GM23338 (cell line): ENCODE data around the gene BCL2. TPM values are rescaled to one million over a fixed set of nuclear protein-coding genes. Genes with fewer than 3 reads are reported as not detected.

Source experiments
- ATAC-seq: fragments of 200-7000 bp; cut with Tn5 transposase; 3 replicates; pipeline ENCODE4 v1.9.1; 2020
- DNase-seq: peaks from one replicate; pipeline ENCODE4 v3.0.0-alpha.2; 2015; ENCODE audit warnings: low spot score
- H2AFZ ChIP-seq: fragments of 200-600 bp; sonication (generic); 2 replicates; pipeline ENCODE4 v1.8.0; 2016; ENCODE audit warnings: antibody characterized with exemption, mild to moderate bottlenecking, moderate library complexity
- H3F3A ChIP-seq: fragments of 200-600 bp; sonication (generic); replicated peaks from 2 replicates; pipeline ENCODE4 v1.8.0; 2017; ENCODE audit warnings: antibody characterized with exemption, mixed run types, low read depth
- H3K27ac ChIP-seq: fragments of 200-600 bp; sonication (generic); 2 replicates; pipeline ENCODE4 v1.6.1; 2016; ENCODE audit warnings: low read depth
- H3K27me3 ChIP-seq: fragments of 200-600 bp; sonication (generic); 2 replicates; pipeline ENCODE4 v1.8.0; 2016; ENCODE audit warnings: mild to moderate bottlenecking, mixed run types, moderate library complexity; ENCODE audit not compliant: insufficient read depth
- H3K36me3 ChIP-seq: fragments of 200-600 bp; sonication (generic); 2 replicates; pipeline ENCODE4 v1.8.0; 2016; ENCODE audit warnings: mild to moderate bottlenecking; ENCODE audit not compliant: insufficient read depth
- H3K4me1 ChIP-seq: fragments of 200-600 bp; sonication (generic); 2 replicates; pipeline ENCODE4 v1.8.0; 2016; ENCODE audit warnings: mild to moderate bottlenecking, moderate library complexity; ENCODE audit not compliant: insufficient read depth
- H3K4me2 ChIP-seq: fragments of 200-600 bp; sonication (generic); 2 replicates; pipeline ENCODE4 v1.7.1; 2017; ENCODE audit warnings: mixed run types
- H3K4me3 ChIP-seq: fragments of 200-600 bp; sonication (generic); 2 replicates; pipeline ENCODE4 v1.6.1; 2016; ENCODE audit warnings: mixed run types
- H3K79me2 ChIP-seq: fragments of 200-600 bp; sonication (generic); replicated peaks from 2 replicates; pipeline ENCODE4 v1.8.0; 2017; ENCODE audit warnings: mild to moderate bottlenecking; ENCODE audit not compliant: insufficient read depth
- H3K9me2 ChIP-seq: fragments of 200-600 bp; sonication (generic); 2 replicates; pipeline ENCODE4 v1.8.0; 2017; ENCODE audit not compliant: insufficient read depth
- H4K20me1 ChIP-seq: fragments of 200-600 bp; sonication (generic); replicated peaks from 2 replicates; pipeline ENCODE4 v1.8.0; 2017; ENCODE audit warnings: mild to moderate bottlenecking; ENCODE audit not compliant: insufficient read depth
- H3K27ac Mint-ChIP-seq: 2 replicates; pipeline ENCODE4 v1.8.0; 2020; ENCODE audit warnings: inconsistent platforms, mild to moderate bottlenecking, moderate library complexity, mixed read lengths
- H3K27me3 Mint-ChIP-seq: 3 replicates; pipeline ENCODE4 v1.8.0; 2022; ENCODE audit warnings: low read depth, mild to moderate bottlenecking, moderate library complexity, mixed read lengths, inconsistent platforms; ENCODE audit not compliant: insufficient read depth, poor library complexity
- H3K36me3 Mint-ChIP-seq: 3 replicates; pipeline ENCODE4 v1.8.0; 2021; ENCODE audit warnings: low read depth, mild to moderate bottlenecking, inconsistent platforms, moderate library complexity, mixed read lengths
- H3K4me1 Mint-ChIP-seq: 3 replicates; pipeline ENCODE4 v1.8.0; 2020; ENCODE audit warnings: mild to moderate bottlenecking, inconsistent platforms, mixed read lengths
- H3K4me3 Mint-ChIP-seq: 3 replicates; pipeline ENCODE4 v1.8.0; 2021; ENCODE audit warnings: moderate library complexity, mild to moderate bottlenecking, inconsistent platforms, mixed read lengths
- H3K9me3 Mint-ChIP-seq: 3 replicates; pipeline ENCODE4 v1.8.0; 2020; ENCODE audit warnings: moderate library complexity, mild to moderate bottlenecking, inconsistent platforms, mixed read lengths
- CREB1 ChIP-seq: fragments of 250-450 bp; sonication (Bioruptor Pico); IDR thresholded peaks from 2 replicates; pipeline ENCODE4 v1.5.0; 2020; ENCODE audit warnings: low read depth, mild to moderate bottlenecking, moderate library complexity
- CTCF ChIP-seq, 2 experiments: fragments of 200-600 bp in 1 of 2; sonication (generic) in 1 of 2; conservative IDR thresholded peaks; 2 replicates each; pipeline versions ENCODE4 v1.5.1 to v1.6.1; 2016 to 2017; ENCODE audit warnings: antibody characterized with exemption in 2 of 2, low read depth in 2 of 2, mild to moderate bottlenecking in 2 of 2, moderate library complexity in 1 of 2
- ETS1 ChIP-seq: IDR thresholded peaks from 2 replicates; pipeline ENCODE4 v1.6.1; 2016; ENCODE audit warnings: antibody characterized with exemption
- EZH2 ChIP-seq: fragments of 200-600 bp; sonication (generic); IDR thresholded peaks from one replicate; pipeline ENCODE4 v1.8.0; 2017; ENCODE audit warnings: antibody characterized with exemption, mild to moderate bottlenecking, low read depth; ENCODE audit not compliant: unreplicated experiment
- EZH2phosphoT487 ChIP-seq: fragments of 200-600 bp; sonication (generic); IDR thresholded peaks from one replicate; pipeline ENCODE4 v1.8.1; 2018; ENCODE audit warnings: antibody characterized with exemption; ENCODE audit not compliant: unreplicated experiment
- JUNB ChIP-seq: IDR thresholded peaks from one replicate; pipeline ENCODE4 v1.6.1; 2016; ENCODE audit warnings: antibody characterized with exemption; ENCODE audit not compliant: unreplicated experiment
- NANOG ChIP-seq: IDR thresholded peaks from 2 replicates; pipeline ENCODE4 v1.6.1; 2016; ENCODE audit warnings: antibody characterized with exemption, borderline replicate concordance
- POLR2AphosphoS5 ChIP-seq: IDR thresholded peaks from 2 replicates; pipeline ENCODE4 v1.6.1; 2016; ENCODE audit warnings: antibody characterized with exemption, low read depth
- REST ChIP-seq: IDR thresholded peaks from one replicate; pipeline ENCODE4 v1.6.1; 2018; ENCODE audit warnings: antibody characterized with exemption; ENCODE audit not compliant: unreplicated experiment
- STAT1 ChIP-seq: IDR thresholded peaks from one replicate; pipeline ENCODE4 v1.6.1; 2016; ENCODE audit warnings: antibody characterized with exemption; ENCODE audit not compliant: unreplicated experiment
- ZNF114 ChIP-seq: fragments of 250-450 bp; sonication (Bioruptor Pico); IDR thresholded peaks from 2 replicates; pipeline ENCODE4 v1.5.0; 2020; ENCODE audit warnings: mild to moderate bottlenecking, moderate library complexity
- ZNF331 ChIP-seq: fragments of 250-450 bp; sonication (Bioruptor Pico); IDR thresholded peaks from 2 replicates; pipeline ENCODE4 v1.5.0; 2020; ENCODE audit warnings: low read depth, mild to moderate bottlenecking, moderate library complexity
- ZNF462 ChIP-seq: fragments of 250-450 bp; sonication (Bioruptor Pico); IDR thresholded peaks from 2 replicates; pipeline ENCODE4 v1.5.0; 2020; ENCODE audit warnings: mild to moderate bottlenecking, moderate library complexity
- polyA plus RNA-seq: library from polyadenylated mRNA; unstranded; fragments of >200 nt; fragmentation: Nextera tagmentation; extraction: Ambion mirVana; gene quantifications from 2 replicates; pipeline ENCODE4 v1.2.1, GENCODE V29; 2016
- total RNA-seq: library from RNA; depleted of rRNA; stranded (reverse); fragments of >200 nt; shearing (Covaris generic); gene quantifications from 2 replicates; pipeline ENCODE4 v1.2.3, GENCODE V29; 2014

BCL2 gene
- total and polyA plus RNA-seq, 2 experiments from 2014 or later, result 1.2 to 4.0 TPM

GRCh38 chr18:63257453-63257852 is 62.1 kb downstream of the BCL2 start:
- ATAC-seq, result no peak
- H4K20me1 ChIP-seq, result no peaks in the 10 kb centered on the region
- H2AFZ ChIP-seq, result no peak overlapping the region
- H3K4me2 ChIP-seq, result no peak overlapping the region
- H3K27ac ChIP-seq, result no peak overlapping the region
- H3F3A ChIP-seq, result no peaks in the 10 kb centered on the region
- no peaks in the 10 kb centered on the region for H3K36me3 Mint-ChIP-seq
- DNase-seq, result no peak
- H3K4me1 Mint-ChIP-seq, result no peaks in the 10 kb centered on the region
- peaks cover 2% of the 10 kb centered on the region; the same call in 1 of the 3 replicates for H3K9me3 Mint-ChIP-seq
- H3K9me2 ChIP-seq, result 0 out of 2 replicates have a peak, but pooled peaks cover 6% of the 10 kb centered on the region
- H3K36me3 ChIP-seq, result no peaks in the 10 kb centered on the region
- no peaks in the 10 kb centered on the region for H3K27me3 ChIP-seq
- no peaks in the 10 kb centered on the region for H3K79me2 ChIP-seq
- no peak overlapping the region for H3K4me3 Mint-ChIP-seq
- TF ChIP-seq CREB1 (CRISPR knock-in tag), result no peak
- TF ChIP-seq EZH2, result no peak
- TF ChIP-seq NANOG, result no peak
- TF ChIP-seq ETS1, result no peak
- no peak for TF ChIP-seq EZH2phosphoT487
- no peak for TF ChIP-seq ZNF331 (CRISPR knock-in tag)
- TF ChIP-seq STAT1, result no peak
- TF ChIP-seq REST, result no peak
- TF ChIP-seq CTCF (conservative IDR thresholded peaks at IDR 0.05; ENCODE audit: low read depth in 2 of 2), result no peak
- TF ChIP-seq JUNB, result no peak
- no peak for TF ChIP-seq POLR2AphosphoS5
- TF ChIP-seq ZNF114, result no peak
- no peak for TF ChIP-seq ZNF462 (CRISPR knock-in tag)
- H3K4me3 ChIP-seq, result no peak overlapping the region
- H3K27me3 Mint-ChIP-seq, result no peaks in the 10 kb centered on the region
- no peaks in the 10 kb centered on the region for H3K4me1 ChIP-seq
- no peak overlapping the region for H3K27ac Mint-ChIP-seq
